GM12878 (cell line): Measurements from ENCODE around the gene SMURF1.

Experiments
- JUNB ChIP-seq: IDR thresholded peaks from 2 replicates; pipeline ENCODE4 v1.6.1; 2016; ENCODE audit warnings: antibody characterized with exemption, mild to moderate bottlenecking
- MXI1 ChIP-seq: fragments of 150-350 bp; IDR thresholded peaks from 2 replicates; pipeline ENCODE4 v1.6.1; 2011; ENCODE audit warnings: low read depth, mild to moderate bottlenecking, inconsistent platforms, low read length, improper control_type of control experiment
- POLR2A ChIP-seq: IDR thresholded peaks from 2 replicates; pipeline ENCODE4 v1.6.1; 2011; ENCODE audit warnings: low read depth, mild to moderate bottlenecking, low read length
- SIX5 ChIP-seq: IDR thresholded peaks from 2 replicates; pipeline ENCODE4 v1.6.1; 2011; ENCODE audit warnings: mild to moderate bottlenecking, low read depth, low read length, moderate library complexity; ENCODE audit not compliant: severe bottlenecking
- SP1 ChIP-seq: IDR thresholded peaks from one replicate; pipeline ENCODE4 v1.6.1; 2011; ENCODE audit warnings: low read depth, low read length
- TAF1 ChIP-seq: IDR thresholded peaks from 2 replicates; pipeline ENCODE4 v1.6.1; 2011; ENCODE audit warnings: mild to moderate bottlenecking, low read depth, low read length, borderline replicate concordance
- TCF12 ChIP-seq: IDR thresholded peaks from 2 replicates; pipeline ENCODE4 v1.6.1; 2011; ENCODE audit warnings: low read depth, mild to moderate bottlenecking, low read length
- TF ChIP-seq, protein P1 (sequence below): fragments of 450-650 bp; IDR thresholded peaks from 2 replicates; pipeline ENCODE4 v1.6.1; 2016; ENCODE audit warnings: mild to moderate bottlenecking
- TF ChIP-seq, protein P2 (sequence below): IDR thresholded peaks from 2 replicates; pipeline ENCODE4 v1.6.1; 2011; ENCODE audit warnings: low read depth, mild to moderate bottlenecking, low read length, moderate library complexity, borderline replicate concordance; ENCODE audit errors: extremely low read depth

DNA sequence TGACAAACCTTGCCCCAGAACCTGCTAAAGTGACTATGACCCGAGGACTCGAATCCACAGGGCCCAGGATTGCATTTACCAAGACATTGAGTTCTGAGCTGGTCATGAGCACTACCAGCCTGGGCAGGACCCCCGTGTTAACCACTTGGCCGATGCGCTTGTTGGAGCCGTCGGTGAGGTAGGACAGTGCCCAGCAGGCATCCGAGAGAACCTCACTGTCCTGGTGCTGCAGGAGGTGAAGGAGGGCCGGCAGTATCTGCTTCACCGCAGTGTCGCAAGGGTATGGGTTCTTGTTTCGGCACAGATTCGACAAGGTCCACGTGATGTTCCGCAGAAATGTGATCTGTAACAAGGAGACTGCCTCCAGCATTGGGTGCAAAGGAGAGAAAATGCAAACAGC lies 44.3 kb upstream of the SMURF1 start:
- TF ChIP-seq JUNB (no peak), TCF12 (no peak), POLR2A (no peak), MXI1 (no peak), SP1 (no peak), TAF1 (no peak), SIX5 (no peak)
- TF ChIP-seq, protein P1, sequence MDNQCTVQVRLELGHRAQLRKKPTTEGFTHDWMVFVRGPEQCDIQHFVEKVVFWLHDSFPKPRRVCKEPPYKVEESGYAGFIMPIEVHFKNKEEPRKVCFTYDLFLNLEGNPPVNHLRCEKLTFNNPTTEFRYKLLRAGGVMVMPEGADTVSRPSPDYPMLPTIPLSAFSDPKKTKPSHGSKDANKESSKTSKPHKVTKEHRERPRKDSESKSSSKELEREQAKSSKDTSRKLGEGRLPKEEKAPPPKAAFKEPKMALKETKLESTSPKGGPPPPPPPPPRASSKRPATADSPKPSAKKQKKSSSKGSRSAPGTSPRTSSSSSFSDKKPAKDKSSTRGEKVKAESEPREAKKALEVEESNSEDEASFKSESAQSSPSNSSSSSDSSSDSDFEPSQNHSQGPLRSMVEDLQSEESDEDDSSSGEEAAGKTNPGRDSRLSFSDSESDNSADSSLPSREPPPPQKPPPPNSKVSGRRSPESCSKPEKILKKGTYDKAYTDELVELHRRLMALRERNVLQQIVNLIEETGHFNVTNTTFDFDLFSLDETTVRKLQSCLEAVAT: no peak
- TF ChIP-seq, protein P2, sequence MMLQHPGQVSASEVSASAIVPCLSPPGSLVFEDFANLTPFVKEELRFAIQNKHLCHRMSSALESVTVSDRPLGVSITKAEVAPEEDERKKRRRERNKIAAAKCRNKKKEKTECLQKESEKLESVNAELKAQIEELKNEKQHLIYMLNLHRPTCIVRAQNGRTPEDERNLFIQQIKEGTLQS: no peak
